ENCODE measurements around the gene PLTP. TPM values are rescaled to one million over a fixed set of nuclear protein-coding genes. Genes with fewer than 3 reads are reported as not detected.

PLTP gene
- total and polyA plus RNA-seq, 2 of the 13 experiments (the other 11 are each of a cell fraction or from before 2014, with no cell fraction given) = 16.9 to 28.6 TPM

DNA sequence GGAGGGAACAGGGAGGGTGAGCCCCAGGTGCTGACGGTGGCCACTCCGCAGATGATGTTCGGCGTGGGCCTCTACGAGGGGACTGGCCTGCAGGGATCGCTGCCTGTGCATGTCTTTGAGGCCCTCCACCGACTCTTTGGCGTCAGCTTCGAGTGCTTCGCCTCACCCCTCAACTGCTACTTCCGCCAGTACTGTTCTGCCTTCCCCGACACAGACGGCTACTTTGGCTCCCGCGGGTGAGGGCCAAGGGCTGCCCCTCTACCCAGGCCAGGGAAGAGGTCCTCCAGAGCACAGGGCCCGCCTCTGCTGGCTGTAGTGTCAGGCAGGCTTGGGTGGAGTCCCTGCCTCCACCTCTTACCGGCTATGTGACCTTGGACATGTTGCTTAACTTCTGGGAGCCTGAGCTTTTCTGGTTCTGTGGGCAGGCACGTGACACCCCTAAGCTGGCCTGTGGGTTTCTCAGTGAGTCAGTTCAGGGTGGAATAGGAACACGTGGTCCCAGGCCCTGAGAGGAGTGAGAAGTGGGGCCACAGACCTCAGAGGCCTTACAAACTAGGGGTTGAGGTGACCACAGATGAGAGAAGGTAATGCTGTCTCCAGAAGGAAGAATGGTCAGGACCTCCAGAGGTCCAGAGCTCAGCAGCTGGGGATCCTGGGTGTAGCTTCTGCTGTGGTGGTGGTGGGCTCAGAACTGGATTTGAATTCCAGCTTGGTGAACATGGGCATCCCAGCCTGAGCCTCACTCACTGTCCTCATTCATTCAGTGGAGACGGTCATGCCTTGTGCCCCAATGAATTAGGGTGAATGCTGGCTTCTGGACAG, 34.4 kb upstream of the PLTP start (continued):
- TF ChIP-seq AGO2 (optimal IDR thresholded peaks at IDR 0.05; ENCODE audit: low read depth, low read length) (peak; percentile 88), EP300 (IDR thresholded peaks at IDR 0.05; ENCODE audit: low read depth in 2 of 2, low read length in 2 of 2) (peak; percentile 64 to 80; a peak in 3 of 4 replicates), EP300 (CRISPR knock-in tag; IDR thresholded peaks at IDR 0.05; ENCODE audit: borderline replicate concordance) (peak; percentile 81), SATB2 (CRISPR knock-in tag; IDR thresholded peaks at IDR 0.05) (no peak), POLR2G (IDR thresholded peaks at IDR 0.05; ENCODE audit: low read depth, low read length) (peak; percentile 59; the same call in 1 of the 2 replicates), RFX5 (IDR thresholded peaks at IDR 0.05; ENCODE audit: low read depth, low read length) (no peak; the same call in 1 of the 2 replicates), JARID2 (CRISPR knock-in tag; IDR thresholded peaks at IDR 0.05; ENCODE audit: insufficient replicate concordance) (peak; percentile 70), ELF3 (CRISPR knock-in tag; IDR thresholded peaks at IDR 0.05) (peak; percentile 79), CENPX (CRISPR knock-in tag; IDR thresholded peaks at IDR 0.05) (no peak), ZNF660 (CRISPR knock-in tag; IDR thresholded peaks at IDR 0.05; ENCODE audit: borderline replicate concordance, low read depth) (no peak; the same call in 1 of the 2 replicates)
- TF ChIP-seq, protein P1, sequence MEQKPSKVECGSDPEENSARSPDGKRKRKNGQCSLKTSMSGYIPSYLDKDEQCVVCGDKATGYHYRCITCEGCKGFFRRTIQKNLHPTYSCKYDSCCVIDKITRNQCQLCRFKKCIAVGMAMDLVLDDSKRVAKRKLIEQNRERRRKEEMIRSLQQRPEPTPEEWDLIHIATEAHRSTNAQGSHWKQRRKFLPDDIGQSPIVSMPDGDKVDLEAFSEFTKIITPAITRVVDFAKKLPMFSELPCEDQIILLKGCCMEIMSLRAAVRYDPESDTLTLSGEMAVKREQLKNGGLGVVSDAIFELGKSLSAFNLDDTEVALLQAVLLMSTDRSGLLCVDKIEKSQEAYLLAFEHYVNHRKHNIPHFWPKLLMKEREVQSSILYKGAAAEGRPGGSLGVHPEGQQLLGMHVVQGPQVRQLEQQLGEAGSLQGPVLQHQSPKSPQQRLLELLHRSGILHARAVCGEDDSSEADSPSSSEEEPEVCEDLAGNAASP (CRISPR knock-in tag; IDR thresholded peaks at IDR 0.05; ENCODE audit: borderline replicate concordance) = peak; percentile 91; the same call in 1 of the 2 replicates
- TF ChIP-seq, protein P2, sequence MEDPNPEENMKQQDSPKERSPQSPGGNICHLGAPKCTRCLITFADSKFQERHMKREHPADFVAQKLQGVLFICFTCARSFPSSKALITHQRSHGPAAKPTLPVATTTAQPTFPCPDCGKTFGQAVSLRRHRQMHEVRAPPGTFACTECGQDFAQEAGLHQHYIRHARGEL (CRISPR knock-in tag; IDR thresholded peaks at IDR 0.05) = peak; percentile 88
- TF ChIP-seq, protein P3, sequence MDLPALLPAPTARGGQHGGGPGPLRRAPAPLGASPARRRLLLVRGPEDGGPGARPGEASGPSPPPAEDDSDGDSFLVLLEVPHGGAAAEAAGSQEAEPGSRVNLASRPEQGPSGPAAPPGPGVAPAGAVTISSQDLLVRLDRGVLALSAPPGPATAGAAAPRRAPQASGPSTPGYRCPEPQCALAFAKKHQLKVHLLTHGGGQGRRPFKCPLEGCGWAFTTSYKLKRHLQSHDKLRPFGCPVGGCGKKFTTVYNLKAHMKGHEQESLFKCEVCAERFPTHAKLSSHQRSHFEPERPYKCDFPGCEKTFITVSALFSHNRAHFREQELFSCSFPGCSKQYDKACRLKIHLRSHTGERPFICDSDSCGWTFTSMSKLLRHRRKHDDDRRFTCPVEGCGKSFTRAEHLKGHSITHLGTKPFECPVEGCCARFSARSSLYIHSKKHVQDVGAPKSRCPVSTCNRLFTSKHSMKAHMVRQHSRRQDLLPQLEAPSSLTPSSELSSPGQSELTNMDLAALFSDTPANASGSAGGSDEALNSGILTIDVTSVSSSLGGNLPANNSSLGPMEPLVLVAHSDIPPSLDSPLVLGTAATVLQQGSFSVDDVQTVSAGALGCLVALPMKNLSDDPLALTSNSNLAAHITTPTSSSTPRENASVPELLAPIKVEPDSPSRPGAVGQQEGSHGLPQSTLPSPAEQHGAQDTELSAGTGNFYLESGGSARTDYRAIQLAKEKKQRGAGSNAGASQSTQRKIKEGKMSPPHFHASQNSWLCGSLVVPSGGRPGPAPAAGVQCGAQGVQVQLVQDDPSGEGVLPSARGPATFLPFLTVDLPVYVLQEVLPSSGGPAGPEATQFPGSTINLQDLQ (CRISPR knock-in tag; IDR thresholded peaks at IDR 0.05) = peak; percentile 93
- TF ChIP-seq, protein P4, sequence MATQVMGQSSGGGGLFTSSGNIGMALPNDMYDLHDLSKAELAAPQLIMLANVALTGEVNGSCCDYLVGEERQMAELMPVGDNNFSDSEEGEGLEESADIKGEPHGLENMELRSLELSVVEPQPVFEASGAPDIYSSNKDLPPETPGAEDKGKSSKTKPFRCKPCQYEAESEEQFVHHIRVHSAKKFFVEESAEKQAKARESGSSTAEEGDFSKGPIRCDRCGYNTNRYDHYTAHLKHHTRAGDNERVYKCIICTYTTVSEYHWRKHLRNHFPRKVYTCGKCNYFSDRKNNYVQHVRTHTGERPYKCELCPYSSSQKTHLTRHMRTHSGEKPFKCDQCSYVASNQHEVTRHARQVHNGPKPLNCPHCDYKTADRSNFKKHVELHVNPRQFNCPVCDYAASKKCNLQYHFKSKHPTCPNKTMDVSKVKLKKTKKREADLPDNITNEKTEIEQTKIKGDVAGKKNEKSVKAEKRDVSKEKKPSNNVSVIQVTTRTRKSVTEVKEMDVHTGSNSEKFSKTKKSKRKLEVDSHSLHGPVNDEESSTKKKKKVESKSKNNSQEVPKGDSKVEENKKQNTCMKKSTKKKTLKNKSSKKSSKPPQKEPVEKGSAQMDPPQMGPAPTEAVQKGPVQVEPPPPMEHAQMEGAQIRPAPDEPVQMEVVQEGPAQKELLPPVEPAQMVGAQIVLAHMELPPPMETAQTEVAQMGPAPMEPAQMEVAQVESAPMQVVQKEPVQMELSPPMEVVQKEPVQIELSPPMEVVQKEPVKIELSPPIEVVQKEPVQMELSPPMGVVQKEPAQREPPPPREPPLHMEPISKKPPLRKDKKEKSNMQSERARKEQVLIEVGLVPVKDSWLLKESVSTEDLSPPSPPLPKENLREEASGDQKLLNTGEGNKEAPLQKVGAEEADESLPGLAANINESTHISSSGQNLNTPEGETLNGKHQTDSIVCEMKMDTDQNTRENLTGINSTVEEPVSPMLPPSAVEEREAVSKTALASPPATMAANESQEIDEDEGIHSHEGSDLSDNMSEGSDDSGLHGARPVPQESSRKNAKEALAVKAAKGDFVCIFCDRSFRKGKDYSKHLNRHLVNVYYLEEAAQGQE (IDR thresholded peaks at IDR 0.05; ENCODE audit: borderline replicate concordance in 1 of 2, low read depth in 1 of 2, low read length in 2 of 2) = no peak
- TF ChIP-seq, protein P5, sequence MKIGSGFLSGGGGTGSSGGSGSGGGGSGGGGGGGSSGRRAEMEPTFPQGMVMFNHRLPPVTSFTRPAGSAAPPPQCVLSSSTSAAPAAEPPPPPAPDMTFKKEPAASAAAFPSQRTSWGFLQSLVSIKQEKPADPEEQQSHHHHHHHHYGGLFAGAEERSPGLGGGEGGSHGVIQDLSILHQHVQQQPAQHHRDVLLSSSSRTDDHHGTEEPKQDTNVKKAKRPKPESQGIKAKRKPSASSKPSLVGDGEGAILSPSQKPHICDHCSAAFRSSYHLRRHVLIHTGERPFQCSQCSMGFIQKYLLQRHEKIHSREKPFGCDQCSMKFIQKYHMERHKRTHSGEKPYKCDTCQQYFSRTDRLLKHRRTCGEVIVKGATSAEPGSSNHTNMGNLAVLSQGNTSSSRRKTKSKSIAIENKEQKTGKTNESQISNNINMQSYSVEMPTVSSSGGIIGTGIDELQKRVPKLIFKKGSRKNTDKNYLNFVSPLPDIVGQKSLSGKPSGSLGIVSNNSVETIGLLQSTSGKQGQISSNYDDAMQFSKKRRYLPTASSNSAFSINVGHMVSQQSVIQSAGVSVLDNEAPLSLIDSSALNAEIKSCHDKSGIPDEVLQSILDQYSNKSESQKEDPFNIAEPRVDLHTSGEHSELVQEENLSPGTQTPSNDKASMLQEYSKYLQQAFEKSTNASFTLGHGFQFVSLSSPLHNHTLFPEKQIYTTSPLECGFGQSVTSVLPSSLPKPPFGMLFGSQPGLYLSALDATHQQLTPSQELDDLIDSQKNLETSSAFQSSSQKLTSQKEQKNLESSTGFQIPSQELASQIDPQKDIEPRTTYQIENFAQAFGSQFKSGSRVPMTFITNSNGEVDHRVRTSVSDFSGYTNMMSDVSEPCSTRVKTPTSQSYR (CRISPR knock-in tag; IDR thresholded peaks at IDR 0.05; ENCODE audit: borderline replicate concordance) = peak; percentile 81; the same call in 1 of the 2 replicates

Measured in HepG2 (cell line).